HG02938 (cell line): Measurements from ENCODE around the gene KCNQ1.

Experiments used
- ATAC-seq: cut with Tn5 transposase; IDR thresholded peaks from one replicate; pipeline ENCODE4 v1.9.1; 2021; ENCODE audit warnings: mild to moderate bottlenecking, moderate library complexity; ENCODE audit not compliant: unreplicated experiment

Gene KCNQ1

GRCh38 chr11:2532704-2533586 is 88.1 kb downstream of the KCNQ1 start:
- ATAC-seq = peak; percentile 56

GRCh38 chr11:2533587-2534133 is 88.9 kb downstream of the KCNQ1 start:
- no peak for ATAC-seq

GRCh38 chr11:2534134-2534956 is 89.5 kb downstream of the KCNQ1 start:
- no peak for ATAC-seq

DNA sequence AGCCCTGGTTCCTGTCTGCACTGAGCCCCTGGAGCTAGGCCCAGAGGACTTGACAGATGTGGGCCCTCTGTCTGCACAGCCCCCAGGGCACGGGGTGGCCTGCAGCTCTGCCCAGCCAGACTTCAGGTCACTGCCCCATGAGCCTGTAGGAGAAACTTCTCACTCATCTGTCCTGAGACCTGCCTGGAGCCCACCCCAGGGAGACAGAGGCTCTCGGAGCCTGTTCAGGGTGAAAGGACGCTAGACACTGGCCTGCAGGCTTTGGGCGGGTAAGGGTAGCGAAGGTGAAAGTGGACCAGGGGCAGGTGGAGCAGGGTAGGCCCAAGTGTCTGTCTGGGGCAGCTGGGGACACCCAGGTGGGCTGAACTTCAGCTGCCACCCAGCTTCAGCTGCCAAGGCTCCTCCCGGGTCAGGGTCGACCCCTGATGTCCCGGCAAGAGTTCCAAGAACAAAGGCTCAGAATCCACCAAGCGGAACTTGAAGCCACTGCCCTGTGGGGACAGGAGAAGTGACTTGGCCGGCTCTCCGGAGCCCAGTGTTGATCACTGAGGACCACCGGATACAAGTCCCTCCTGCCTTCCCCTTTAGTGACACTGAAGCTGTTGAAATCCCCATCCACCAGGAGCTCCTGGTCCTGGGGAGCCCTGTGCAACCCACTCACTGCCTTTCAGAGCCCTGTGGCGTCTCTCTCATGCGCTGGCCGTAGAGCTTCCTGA is 90.3 kb downstream of the KCNQ1 start:
- no peak for ATAC-seq

GRCh38 chr11:2535673-2536439 is 91.0 kb downstream of the KCNQ1 start:
- ATAC-seq = no peak

GRCh38 chr11:2536440-2536989 is 91.7 kb downstream of the KCNQ1 start:
- ATAC-seq = no peak

- no peak for ATAC-seq
These were observed 92.3 kb downstream of the KCNQ1 start for GRCh38 chr11:2537010-2537705.

DNA sequence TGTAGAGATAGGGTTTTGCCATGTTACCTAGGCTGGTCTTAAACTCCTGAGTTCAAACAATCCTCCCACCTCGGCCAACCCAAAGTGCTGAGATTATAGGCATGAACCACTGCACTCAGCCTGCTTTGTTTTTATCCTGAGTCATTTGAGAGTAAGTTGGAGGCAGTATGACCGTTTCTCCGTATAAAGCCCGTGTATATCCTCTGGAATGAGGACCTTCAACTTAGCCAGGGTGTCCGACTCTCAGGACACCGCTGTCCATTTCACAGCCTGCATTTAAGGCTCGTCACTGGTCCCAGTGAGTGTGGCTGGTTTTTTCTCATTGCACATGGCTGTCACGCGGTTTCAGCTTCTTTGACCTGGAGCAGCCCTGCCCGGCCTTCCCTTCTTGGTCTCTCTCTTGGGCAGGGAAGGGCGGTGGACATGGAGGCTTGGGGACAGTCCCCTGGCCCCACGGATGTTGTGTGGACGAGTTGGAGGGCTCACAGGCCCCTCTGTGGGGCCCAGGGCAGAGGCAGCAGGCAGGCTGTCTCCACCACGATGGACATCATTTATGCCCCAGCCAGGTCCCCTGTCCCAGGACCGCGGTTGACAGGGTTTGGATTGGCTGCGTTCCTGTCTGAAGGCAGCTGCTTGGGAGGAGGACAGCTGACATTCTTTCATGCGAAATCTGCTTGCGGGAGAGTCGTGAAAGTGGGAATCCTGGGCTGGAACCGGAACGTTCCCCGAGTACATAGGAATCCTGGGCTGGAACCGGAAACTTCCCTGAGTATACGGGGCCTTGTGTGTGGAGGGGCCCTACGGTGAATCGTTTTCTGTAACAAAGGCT is 93.3 kb downstream of the KCNQ1 start:
- no peak for ATAC-seq

DNA sequence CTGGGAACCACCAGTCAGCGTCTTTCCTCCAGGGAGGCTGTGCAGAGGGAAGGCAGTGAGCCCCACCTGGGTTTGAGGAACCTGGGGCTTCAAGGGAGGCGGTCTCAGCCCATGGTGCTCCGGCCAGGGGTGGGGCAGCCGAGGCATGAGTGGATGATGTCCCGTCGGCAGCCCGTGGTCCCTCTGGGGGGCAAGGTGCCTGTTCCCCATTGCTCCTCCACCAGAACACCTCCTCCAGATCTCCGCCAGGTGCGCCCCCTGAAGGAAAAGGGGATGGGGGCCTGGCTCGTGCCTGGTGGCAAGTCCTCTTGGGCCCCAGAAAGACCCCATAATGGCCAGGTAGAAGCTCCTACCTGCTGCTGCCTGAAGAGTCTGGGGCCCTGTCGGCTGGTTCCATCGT is 94.1 kb downstream of the KCNQ1 start:
- no peak for ATAC-seq

GRCh38 chr11:2539371-2540222 is 94.8 kb downstream of the KCNQ1 start:
- ATAC-seq = no peak

DNA sequence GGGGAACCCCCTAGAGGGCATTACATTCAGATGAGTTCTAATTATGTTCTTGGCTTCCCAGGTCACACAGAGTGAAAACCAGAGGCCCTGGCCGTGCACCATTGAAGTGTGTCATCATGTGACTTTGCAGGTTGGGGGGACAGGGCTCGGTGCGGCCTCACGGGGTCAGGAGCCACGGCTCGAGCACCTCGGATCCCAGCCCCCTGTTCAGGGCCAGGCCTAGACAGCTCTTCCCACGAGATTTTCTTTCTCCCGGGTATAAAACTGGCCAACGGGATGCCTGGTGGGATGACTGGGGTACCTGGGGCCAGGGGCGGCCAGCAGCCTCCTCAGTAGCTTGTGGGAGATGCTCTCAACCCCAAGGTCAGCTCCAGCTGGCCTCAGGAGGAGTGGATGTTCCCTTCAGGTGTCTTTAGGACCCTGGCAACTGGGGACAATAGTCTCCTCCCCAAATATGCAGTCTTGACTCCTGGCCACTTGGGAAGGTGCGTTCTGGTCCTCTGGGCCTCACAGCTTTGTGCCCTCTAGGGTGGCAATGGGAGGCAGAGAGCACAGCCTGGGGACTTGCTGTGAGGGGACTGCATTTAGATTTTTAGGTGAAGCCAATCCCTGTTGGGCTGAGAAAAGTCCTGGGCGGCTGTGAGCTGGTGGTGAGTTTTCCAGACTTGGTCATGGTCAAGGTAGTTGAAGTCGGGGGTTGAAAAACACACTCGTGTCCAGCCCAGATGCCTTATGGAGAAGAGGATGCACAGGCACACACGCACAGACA is 95.6 kb downstream of the KCNQ1 start:
- ATAC-seq = no peak

GRCh38 chr11:2540992-2541680 is 96.3 kb downstream of the KCNQ1 start:
- no peak for ATAC-seq

- ATAC-seq = no peak
These were observed 97.1 kb downstream of the KCNQ1 start for GRCh38 chr11:2541881-2542361.

GRCh38 chr11:2542406-2542805 is 97.6 kb downstream of the KCNQ1 start:
- no peak for ATAC-seq

DNA sequence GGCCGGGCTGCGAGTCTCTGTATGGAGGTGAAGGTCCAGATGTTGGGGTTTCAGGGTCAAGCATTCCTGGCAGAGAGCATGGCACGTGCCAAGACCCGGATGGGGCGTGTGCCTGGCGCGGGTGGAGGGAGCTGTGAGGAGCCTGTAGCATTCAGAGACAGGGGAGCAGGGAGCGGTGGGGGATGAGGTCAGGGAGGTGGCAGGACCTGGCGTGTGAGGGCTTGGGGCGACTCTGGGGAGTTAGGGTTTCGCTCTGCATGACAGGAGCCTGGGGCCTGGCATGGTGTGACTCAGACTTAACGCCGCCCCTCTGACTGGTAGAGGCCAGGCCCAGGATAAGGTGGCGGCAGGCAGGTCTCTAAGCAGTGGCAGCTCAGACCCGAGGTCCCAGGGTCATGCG is 103.0 kb downstream of the KCNQ1 start:
- no peak for ATAC-seq

DNA sequence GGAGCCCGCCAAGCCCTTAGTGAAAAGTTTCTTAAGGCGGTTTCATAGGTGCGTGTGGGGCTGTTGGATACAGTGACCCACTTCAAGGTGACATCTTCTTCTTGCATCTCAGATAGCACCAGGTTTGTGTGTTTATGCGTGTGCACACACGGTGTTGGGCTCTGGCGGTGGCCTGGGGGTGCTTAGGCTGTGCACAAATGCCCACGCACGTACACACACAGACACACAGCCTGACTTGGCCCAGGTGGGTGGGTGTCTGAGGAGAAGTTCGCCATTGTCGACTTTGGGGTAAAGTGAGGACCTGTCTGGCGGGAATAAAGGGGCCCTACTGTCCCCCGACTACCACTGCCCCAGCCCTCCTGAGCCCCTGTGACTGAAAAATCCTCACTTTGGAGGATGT is 103.8 kb downstream of the KCNQ1 start:
- ATAC-seq = no peak
